GM12864 (cell line): Measurements from ENCODE around the gene OR6N1.

Experiments
- DNase-seq: peaks from one replicate; pipeline ENCODE4 v3.0.0-alpha.2; 2011; ENCODE audit warnings: low read depth
- H3K4me3 ChIP-seq: 2 replicates; pipeline ENCODE4 v1.5.1; 2011; ENCODE audit warnings: mild to moderate bottlenecking, low read depth, low read length, control low read depth
- TF ChIP-seq, protein P1 (sequence below): IDR thresholded peaks from 2 replicates; pipeline ENCODE4 v1.5.1; 2011; ENCODE audit warnings: low read depth, mild to moderate bottlenecking, moderate library complexity, low read length, control low read depth, inconsistent platforms; ENCODE audit errors: missing control alignments

The OR6N1 gene

GRCh38 chr1:158813164-158813563, 41.2 kb upstream of the OR6N1 start:
- no peak overlapping the region for H3K4me3 ChIP-seq
- TF ChIP-seq, protein P1, sequence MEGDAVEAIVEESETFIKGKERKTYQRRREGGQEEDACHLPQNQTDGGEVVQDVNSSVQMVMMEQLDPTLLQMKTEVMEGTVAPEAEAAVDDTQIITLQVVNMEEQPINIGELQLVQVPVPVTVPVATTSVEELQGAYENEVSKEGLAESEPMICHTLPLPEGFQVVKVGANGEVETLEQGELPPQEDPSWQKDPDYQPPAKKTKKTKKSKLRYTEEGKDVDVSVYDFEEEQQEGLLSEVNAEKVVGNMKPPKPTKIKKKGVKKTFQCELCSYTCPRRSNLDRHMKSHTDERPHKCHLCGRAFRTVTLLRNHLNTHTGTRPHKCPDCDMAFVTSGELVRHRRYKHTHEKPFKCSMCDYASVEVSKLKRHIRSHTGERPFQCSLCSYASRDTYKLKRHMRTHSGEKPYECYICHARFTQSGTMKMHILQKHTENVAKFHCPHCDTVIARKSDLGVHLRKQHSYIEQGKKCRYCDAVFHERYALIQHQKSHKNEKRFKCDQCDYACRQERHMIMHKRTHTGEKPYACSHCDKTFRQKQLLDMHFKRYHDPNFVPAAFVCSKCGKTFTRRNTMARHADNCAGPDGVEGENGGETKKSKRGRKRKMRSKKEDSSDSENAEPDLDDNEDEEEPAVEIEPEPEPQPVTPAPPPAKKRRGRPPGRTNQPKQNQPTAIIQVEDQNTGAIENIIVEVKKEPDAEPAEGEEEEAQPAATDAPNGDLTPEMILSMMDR, result no peak
- no peak for DNase-seq

DNA sequence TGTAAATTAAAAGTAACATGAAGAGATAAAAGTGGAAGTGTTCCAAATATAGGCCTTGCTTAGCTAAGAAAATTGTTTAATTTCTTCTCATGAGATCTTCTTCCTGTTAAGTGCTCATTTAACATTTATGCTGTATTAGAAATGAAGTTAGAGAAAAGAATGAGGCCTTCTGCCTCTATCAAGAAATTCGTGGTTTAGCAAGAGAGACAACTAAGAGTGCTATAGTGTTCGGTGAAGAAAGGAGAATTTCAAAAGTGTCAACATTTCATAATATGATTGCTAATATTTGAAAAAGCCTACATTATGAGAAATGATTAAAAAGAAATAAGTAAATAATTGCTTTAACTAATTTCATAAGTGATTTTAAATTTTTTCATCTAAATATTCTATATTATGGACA, 40.3 kb upstream of the OR6N1 start:
- TF ChIP-seq, protein P1, result no peak
- no peak overlapping the region for H3K4me3 ChIP-seq
- DNase-seq, result no peak

DNA sequence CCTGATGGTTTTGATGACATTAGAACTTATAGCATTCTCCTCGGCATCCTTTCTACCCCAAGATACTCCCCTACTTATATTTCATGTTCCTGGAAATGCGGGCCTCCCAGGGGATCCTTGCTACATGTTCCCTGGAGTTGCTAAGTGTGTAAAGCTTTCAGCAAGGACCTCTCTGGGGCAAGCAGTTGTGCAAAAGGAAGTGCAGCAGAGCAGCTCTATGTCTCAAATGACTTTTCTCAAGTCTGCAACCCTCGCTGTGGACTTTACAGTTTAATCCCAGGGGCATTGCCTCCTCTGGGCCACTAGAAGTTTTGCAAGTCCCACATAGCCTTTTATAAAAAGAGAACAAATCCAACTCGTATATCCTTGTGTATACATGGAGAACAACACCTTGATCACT, 38.3 kb upstream of the OR6N1 start:
- TF ChIP-seq, protein P1, result no peak
- no peak overlapping the region for H3K4me3 ChIP-seq
- no peak for DNase-seq

DNA sequence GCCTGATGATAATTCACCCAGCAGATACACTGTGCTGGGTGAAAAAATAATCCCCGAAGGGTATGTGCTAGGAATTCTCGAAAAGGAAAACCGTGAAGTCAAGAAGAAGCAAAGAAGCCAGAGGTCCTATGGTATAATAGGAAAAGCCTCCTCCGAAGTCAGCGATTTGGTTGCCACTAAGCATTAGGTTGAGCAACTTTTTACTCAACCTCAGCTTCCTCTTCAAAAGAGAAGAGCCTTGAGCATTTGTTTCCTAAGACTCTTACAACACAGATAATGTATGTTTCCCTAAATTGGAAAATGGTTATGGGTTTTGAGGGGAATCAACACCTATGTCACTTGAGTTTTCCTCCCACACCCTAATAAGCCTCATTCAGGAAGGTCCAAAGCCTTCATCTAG, 37.9 kb upstream of the OR6N1 start:
- no peak for DNase-seq
- TF ChIP-seq, protein P1, result no peak
- H3K4me3 ChIP-seq, result no peak overlapping the region

GRCh38 chr1:158809256-158809655, 37.3 kb upstream of the OR6N1 start:
- no peak overlapping the region for H3K4me3 ChIP-seq
- TF ChIP-seq, protein P1, result no peak
- no peak for DNase-seq

DNA sequence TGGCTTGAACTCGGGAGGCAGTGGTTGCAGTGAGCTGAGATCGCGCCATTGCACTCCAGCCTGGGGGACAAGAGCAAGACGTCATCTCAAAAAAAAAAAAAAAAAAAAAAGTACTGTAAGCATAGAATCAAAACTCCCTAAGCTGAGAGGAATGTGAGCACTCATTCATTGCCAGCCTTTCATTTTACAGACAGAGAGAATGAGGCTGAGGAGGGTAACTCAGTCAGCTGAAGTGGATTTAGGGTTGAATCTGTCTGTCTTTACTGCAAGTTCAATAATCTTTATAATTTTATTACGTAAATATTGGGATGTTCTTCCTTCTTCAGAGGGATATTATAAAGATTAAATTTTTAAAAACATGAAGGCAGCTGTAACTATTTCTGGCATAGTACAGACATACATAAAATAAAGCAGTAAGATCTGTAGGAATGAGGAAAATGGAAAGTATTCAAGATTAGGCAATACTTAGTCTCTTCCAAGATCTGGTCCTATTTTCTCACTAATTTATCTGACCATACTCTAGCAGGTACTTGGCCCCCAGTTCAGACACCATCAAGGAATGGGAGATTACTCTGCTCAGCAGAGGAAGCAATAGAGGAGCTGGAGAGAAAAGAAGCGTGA, 35.0 kb upstream of the OR6N1 start:
- DNase-seq, result no peak
- H3K4me3 ChIP-seq, result no peak overlapping the region
- TF ChIP-seq, protein P1, result no peak

GRCh38 chr1:158803678-158804077, 31.7 kb upstream of the OR6N1 start:
- no peak overlapping the region for H3K4me3 ChIP-seq
- DNase-seq, result no peak
- TF ChIP-seq, protein P1, result no peak
